HEK293 (cell line): ENCODE data around the gene TCF7L1.
"Not testable (repeated sequence)": the region's sequence is repeated elsewhere in the genome, so short reads cannot be mapped to it uniquely, and the experiment has no call there.

ENCODE experiments used
- TCF7L2 ChIP-seq: IDR thresholded peaks from 2 replicates; pipeline ENCODE4 v1.6.1; 2011; ENCODE audit warnings: low read depth, mild to moderate bottlenecking, inconsistent platforms, low read length, moderate library complexity, borderline replicate concordance
- ZNF549 ChIP-seq: fragments of 450-650 bp; IDR thresholded peaks from 2 replicates; pipeline ENCODE4 v1.5.1; 2018; ENCODE audit warnings: missing biosample characterization, missing genetic modification characterization, mild to moderate bottlenecking, inconsistent platforms, moderate library complexity
- ZNF660 ChIP-seq: fragments of 450-650 bp; IDR thresholded peaks from 2 replicates; pipeline ENCODE4 v1.5.1; 2018; ENCODE audit warnings: missing biosample characterization, mild to moderate bottlenecking, missing genetic modification characterization
- TF ChIP-seq, protein P1 (sequence below): fragments of 450-650 bp; formaldehyde crosslinking; IDR thresholded peaks from 2 replicates; pipeline ENCODE4 v1.5.1; 2016; ENCODE audit warnings: missing biosample characterization, missing genetic modification characterization

DNA sequence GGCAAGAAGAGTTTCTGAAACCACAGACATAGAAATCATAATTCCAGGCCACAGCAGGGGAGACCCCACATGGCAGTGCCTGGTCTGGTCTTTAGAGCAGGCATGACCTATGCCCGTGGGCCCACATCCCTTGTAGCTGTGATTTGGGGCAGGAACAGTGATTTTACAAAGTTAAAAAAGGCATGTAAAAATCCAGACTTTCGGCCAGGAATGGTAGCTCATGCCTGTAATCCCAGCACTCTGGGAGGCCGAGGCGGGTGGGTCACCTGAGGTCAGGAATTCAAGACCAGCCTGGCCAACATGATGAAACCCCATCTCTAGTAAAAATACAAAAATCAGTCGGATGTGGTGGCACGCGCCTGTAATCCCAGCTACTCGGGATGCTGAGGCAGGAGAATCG lies 78.4 kb downstream of the TCF7L1 start:
- TF ChIP-seq, protein P1, sequence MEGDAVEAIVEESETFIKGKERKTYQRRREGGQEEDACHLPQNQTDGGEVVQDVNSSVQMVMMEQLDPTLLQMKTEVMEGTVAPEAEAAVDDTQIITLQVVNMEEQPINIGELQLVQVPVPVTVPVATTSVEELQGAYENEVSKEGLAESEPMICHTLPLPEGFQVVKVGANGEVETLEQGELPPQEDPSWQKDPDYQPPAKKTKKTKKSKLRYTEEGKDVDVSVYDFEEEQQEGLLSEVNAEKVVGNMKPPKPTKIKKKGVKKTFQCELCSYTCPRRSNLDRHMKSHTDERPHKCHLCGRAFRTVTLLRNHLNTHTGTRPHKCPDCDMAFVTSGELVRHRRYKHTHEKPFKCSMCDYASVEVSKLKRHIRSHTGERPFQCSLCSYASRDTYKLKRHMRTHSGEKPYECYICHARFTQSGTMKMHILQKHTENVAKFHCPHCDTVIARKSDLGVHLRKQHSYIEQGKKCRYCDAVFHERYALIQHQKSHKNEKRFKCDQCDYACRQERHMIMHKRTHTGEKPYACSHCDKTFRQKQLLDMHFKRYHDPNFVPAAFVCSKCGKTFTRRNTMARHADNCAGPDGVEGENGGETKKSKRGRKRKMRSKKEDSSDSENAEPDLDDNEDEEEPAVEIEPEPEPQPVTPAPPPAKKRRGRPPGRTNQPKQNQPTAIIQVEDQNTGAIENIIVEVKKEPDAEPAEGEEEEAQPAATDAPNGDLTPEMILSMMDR (tag by site-specific recombination): not testable (repeated sequence)
- TF ChIP-seq ZNF549, ZNF660, TCF7L2: not testable (repeated sequence)
